ENCODE data around the gene EFCAB11.

DNA sequence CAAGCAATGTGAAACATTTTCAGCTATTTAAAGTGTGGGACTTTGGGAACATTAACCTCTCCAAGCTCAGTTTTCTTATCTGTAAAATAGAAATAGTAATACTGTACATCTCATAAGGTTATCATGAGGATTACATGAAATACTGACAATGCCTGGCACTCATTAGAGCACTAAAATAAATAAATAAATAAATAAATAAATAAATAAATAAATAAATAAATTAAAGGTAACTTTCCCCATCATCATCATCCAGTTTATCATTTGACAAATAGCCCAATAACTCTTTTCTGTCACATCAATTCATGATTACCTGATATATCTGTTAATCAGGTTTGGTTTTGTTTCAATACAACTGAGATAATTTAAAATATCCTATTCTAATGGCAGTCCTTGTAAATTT is 48.5 kb downstream of the EFCAB11 start:
- TF ChIP-seq FUS (optimal IDR thresholded peaks at IDR 0.05; ENCODE audit: low read depth, low read length) (no peak), GABPB2 (CRISPR knock-in tag; conservative IDR thresholded peaks at IDR 0.05) (no peak), SMAD2 (IDR thresholded peaks at IDR 0.05; ENCODE audit: low read depth, low read length) (no peak), POLR2AphosphoS5 (IDR thresholded peaks at IDR 0.05; ENCODE audit: control insufficient read depth, insufficient read depth, low read depth, low read length) (no peak), PRPF4 (IDR thresholded peaks at IDR 0.05; ENCODE audit: insufficient read depth, low read depth, low read length, poor library complexity, severe bottlenecking) (no peak), POLR2A (conservative IDR thresholded peaks at IDR 0.05) (no peak)
- TF ChIP-seq, protein P1, sequence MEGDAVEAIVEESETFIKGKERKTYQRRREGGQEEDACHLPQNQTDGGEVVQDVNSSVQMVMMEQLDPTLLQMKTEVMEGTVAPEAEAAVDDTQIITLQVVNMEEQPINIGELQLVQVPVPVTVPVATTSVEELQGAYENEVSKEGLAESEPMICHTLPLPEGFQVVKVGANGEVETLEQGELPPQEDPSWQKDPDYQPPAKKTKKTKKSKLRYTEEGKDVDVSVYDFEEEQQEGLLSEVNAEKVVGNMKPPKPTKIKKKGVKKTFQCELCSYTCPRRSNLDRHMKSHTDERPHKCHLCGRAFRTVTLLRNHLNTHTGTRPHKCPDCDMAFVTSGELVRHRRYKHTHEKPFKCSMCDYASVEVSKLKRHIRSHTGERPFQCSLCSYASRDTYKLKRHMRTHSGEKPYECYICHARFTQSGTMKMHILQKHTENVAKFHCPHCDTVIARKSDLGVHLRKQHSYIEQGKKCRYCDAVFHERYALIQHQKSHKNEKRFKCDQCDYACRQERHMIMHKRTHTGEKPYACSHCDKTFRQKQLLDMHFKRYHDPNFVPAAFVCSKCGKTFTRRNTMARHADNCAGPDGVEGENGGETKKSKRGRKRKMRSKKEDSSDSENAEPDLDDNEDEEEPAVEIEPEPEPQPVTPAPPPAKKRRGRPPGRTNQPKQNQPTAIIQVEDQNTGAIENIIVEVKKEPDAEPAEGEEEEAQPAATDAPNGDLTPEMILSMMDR (IDR thresholded peaks at IDR 0.05 in 2 of 3, conservative IDR thresholded peaks at IDR 0.05 in 1 of 3; ENCODE audit: insufficient read depth in 2 of 3, low read depth in 1 of 3, low read length in 3 of 3): no peak
- TF ChIP-seq, protein P2, sequence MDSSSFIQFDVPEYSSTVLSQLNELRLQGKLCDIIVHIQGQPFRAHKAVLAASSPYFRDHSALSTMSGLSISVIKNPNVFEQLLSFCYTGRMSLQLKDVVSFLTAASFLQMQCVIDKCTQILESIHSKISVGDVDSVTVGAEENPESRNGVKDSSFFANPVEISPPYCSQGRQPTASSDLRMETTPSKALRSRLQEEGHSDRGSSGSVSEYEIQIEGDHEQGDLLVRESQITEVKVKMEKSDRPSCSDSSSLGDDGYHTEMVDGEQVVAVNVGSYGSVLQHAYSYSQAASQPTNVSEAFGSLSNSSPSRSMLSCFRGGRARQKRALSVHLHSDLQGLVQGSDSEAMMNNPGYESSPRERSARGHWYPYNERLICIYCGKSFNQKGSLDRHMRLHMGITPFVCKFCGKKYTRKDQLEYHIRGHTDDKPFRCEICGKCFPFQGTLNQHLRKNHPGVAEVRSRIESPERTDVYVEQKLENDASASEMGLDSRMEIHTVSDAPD (CRISPR knock-in tag; IDR thresholded peaks at IDR 0.05): no peak
- TF ChIP-seq, protein P3, sequence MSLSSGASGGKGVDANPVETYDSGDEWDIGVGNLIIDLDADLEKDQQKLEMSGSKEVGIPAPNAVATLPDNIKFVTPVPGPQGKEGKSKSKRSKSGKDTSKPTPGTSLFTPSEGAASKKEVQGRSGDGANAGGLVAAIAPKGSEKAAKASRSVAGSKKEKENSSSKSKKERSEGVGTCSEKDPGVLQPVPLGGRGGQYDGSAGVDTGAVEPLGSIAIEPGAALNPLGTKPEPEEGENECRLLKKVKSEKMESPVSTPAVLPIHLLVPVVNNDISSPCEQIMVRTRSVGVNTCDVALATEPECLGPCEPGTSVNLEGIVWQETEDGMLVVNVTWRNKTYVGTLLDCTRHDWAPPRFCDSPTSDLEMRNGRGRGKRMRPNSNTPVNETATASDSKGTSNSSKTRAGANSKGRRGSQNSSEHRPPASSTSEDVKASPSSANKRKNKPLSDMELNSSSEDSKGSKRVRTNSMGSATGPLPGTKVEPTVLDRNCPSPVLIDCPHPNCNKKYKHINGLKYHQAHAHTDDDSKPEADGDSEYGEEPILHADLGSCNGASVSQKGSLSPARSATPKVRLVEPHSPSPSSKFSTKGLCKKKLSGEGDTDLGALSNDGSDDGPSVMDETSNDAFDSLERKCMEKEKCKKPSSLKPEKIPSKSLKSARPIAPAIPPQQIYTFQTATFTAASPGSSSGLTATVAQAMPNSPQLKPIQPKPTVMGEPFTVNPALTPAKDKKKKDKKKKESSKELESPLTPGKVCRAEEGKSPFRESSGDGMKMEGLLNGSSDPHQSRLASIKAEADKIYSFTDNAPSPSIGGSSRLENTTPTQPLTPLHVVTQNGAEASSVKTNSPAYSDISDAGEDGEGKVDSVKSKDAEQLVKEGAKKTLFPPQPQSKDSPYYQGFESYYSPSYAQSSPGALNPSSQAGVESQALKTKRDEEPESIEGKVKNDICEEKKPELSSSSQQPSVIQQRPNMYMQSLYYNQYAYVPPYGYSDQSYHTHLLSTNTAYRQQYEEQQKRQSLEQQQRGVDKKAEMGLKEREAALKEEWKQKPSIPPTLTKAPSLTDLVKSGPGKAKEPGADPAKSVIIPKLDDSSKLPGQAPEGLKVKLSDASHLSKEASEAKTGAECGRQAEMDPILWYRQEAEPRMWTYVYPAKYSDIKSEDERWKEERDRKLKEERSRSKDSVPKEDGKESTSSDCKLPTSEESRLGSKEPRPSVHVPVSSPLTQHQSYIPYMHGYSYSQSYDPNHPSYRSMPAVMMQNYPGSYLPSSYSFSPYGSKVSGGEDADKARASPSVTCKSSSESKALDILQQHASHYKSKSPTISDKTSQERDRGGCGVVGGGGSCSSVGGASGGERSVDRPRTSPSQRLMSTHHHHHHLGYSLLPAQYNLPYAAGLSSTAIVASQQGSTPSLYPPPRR (CRISPR knock-in tag; IDR thresholded peaks at IDR 0.05; ENCODE audit: borderline replicate concordance): no peak
- TF ChIP-seq, protein P4, sequence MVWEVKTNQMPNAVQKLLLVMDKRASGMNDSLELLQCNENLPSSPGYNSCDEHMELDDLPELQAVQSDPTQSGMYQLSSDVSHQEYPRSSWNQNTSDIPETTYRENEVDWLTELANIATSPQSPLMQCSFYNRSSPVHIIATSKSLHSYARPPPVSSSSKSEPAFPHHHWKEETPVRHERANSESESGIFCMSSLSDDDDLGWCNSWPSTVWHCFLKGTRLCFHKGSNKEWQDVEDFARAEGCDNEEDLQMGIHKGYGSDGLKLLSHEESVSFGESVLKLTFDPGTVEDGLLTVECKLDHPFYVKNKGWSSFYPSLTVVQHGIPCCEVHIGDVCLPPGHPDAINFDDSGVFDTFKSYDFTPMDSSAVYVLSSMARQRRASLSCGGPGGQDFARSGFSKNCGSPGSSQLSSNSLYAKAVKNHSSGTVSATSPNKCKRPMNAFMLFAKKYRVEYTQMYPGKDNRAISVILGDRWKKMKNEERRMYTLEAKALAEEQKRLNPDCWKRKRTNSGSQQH (CRISPR knock-in tag; IDR thresholded peaks at IDR 0.05): no peak
